GM23338 (cell line): ENCODE measurements around the gene SFMBT2. TPM values are rescaled to one million over a fixed set of nuclear protein-coding genes. Genes with fewer than 3 reads are reported as not detected.

Experiments
- ATAC-seq: fragments of 200-7000 bp; cut with Tn5 transposase; 3 replicates; pipeline ENCODE4 v1.9.1; 2020
- DNase-seq: peaks from one replicate; pipeline ENCODE4 v3.0.0-alpha.2; 2015; ENCODE audit warnings: low spot score
- H2AFZ ChIP-seq: fragments of 200-600 bp; sonication (generic); 2 replicates; pipeline ENCODE4 v1.8.0; 2016; ENCODE audit warnings: antibody characterized with exemption, mild to moderate bottlenecking, moderate library complexity
- H3F3A ChIP-seq: fragments of 200-600 bp; sonication (generic); replicated peaks from 2 replicates; pipeline ENCODE4 v1.8.0; 2017; ENCODE audit warnings: antibody characterized with exemption, mixed run types, low read depth
- H3K27ac ChIP-seq: fragments of 200-600 bp; sonication (generic); 2 replicates; pipeline ENCODE4 v1.6.1; 2016; ENCODE audit warnings: low read depth
- H3K27me3 ChIP-seq: fragments of 200-600 bp; sonication (generic); 2 replicates; pipeline ENCODE4 v1.8.0; 2016; ENCODE audit warnings: mild to moderate bottlenecking, mixed run types, moderate library complexity; ENCODE audit not compliant: insufficient read depth
- H3K36me3 ChIP-seq: fragments of 200-600 bp; sonication (generic); 2 replicates; pipeline ENCODE4 v1.8.0; 2016; ENCODE audit warnings: mild to moderate bottlenecking; ENCODE audit not compliant: insufficient read depth
- H3K4me1 ChIP-seq: fragments of 200-600 bp; sonication (generic); 2 replicates; pipeline ENCODE4 v1.8.0; 2016; ENCODE audit warnings: mild to moderate bottlenecking, moderate library complexity; ENCODE audit not compliant: insufficient read depth
- H3K4me2 ChIP-seq: fragments of 200-600 bp; sonication (generic); 2 replicates; pipeline ENCODE4 v1.7.1; 2017; ENCODE audit warnings: mixed run types
- H3K4me3 ChIP-seq: fragments of 200-600 bp; sonication (generic); 2 replicates; pipeline ENCODE4 v1.6.1; 2016; ENCODE audit warnings: mixed run types
- H3K79me2 ChIP-seq: fragments of 200-600 bp; sonication (generic); replicated peaks from 2 replicates; pipeline ENCODE4 v1.8.0; 2017; ENCODE audit warnings: mild to moderate bottlenecking; ENCODE audit not compliant: insufficient read depth
- H3K9me2 ChIP-seq: fragments of 200-600 bp; sonication (generic); 2 replicates; pipeline ENCODE4 v1.8.0; 2017; ENCODE audit not compliant: insufficient read depth
- H4K20me1 ChIP-seq: fragments of 200-600 bp; sonication (generic); replicated peaks from 2 replicates; pipeline ENCODE4 v1.8.0; 2017; ENCODE audit warnings: mild to moderate bottlenecking; ENCODE audit not compliant: insufficient read depth
- H3K27ac Mint-ChIP-seq: 2 replicates; pipeline ENCODE4 v1.8.0; 2020; ENCODE audit warnings: inconsistent platforms, mild to moderate bottlenecking, moderate library complexity, mixed read lengths
- H3K27me3 Mint-ChIP-seq: 3 replicates; pipeline ENCODE4 v1.8.0; 2022; ENCODE audit warnings: low read depth, mild to moderate bottlenecking, moderate library complexity, mixed read lengths, inconsistent platforms; ENCODE audit not compliant: insufficient read depth, poor library complexity
- H3K36me3 Mint-ChIP-seq: 3 replicates; pipeline ENCODE4 v1.8.0; 2021; ENCODE audit warnings: low read depth, mild to moderate bottlenecking, inconsistent platforms, moderate library complexity, mixed read lengths
- H3K4me1 Mint-ChIP-seq: 3 replicates; pipeline ENCODE4 v1.8.0; 2020; ENCODE audit warnings: mild to moderate bottlenecking, inconsistent platforms, mixed read lengths
- H3K4me3 Mint-ChIP-seq: 3 replicates; pipeline ENCODE4 v1.8.0; 2021; ENCODE audit warnings: moderate library complexity, mild to moderate bottlenecking, inconsistent platforms, mixed read lengths
- H3K9me3 Mint-ChIP-seq: 3 replicates; pipeline ENCODE4 v1.8.0; 2020; ENCODE audit warnings: moderate library complexity, mild to moderate bottlenecking, inconsistent platforms, mixed read lengths
- EZH2 ChIP-seq: fragments of 200-600 bp; sonication (generic); IDR thresholded peaks from one replicate; pipeline ENCODE4 v1.8.0; 2017; ENCODE audit warnings: antibody characterized with exemption, mild to moderate bottlenecking, low read depth; ENCODE audit not compliant: unreplicated experiment
- NANOG ChIP-seq: IDR thresholded peaks from 2 replicates; pipeline ENCODE4 v1.6.1; 2016; ENCODE audit warnings: antibody characterized with exemption, borderline replicate concordance
- polyA plus RNA-seq: library from polyadenylated mRNA; unstranded; fragments of >200 nt; fragmentation: Nextera tagmentation; extraction: Ambion mirVana; gene quantifications from 2 replicates; pipeline ENCODE4 v1.2.1, GENCODE V29; 2016
- total RNA-seq: library from RNA; depleted of rRNA; stranded (reverse); fragments of >200 nt; shearing (Covaris generic); gene quantifications from 2 replicates; pipeline ENCODE4 v1.2.3, GENCODE V29; 2014
- TF ChIP-seq, protein P1 (sequence below): fragments of 250-450 bp; sonication (Bioruptor Pico); IDR thresholded peaks from 2 replicates; pipeline ENCODE4 v1.5.0; 2020; ENCODE audit warnings: mild to moderate bottlenecking, moderate library complexity
- TF ChIP-seq, protein P2 (sequence below), 2 experiments: fragments of 200-600 bp in 1 of 2; sonication (generic) in 1 of 2; conservative IDR thresholded peaks; 2 replicates each; pipeline versions ENCODE4 v1.5.1 to v1.6.1; 2016 to 2017; ENCODE audit warnings: antibody characterized with exemption in 2 of 2, low read depth in 2 of 2, mild to moderate bottlenecking in 2 of 2, moderate library complexity in 1 of 2

The SFMBT2 gene
- total and polyA plus RNA-seq, 2 experiments from 2014 or later, result 2.7 to 6.7 TPM

DNA sequence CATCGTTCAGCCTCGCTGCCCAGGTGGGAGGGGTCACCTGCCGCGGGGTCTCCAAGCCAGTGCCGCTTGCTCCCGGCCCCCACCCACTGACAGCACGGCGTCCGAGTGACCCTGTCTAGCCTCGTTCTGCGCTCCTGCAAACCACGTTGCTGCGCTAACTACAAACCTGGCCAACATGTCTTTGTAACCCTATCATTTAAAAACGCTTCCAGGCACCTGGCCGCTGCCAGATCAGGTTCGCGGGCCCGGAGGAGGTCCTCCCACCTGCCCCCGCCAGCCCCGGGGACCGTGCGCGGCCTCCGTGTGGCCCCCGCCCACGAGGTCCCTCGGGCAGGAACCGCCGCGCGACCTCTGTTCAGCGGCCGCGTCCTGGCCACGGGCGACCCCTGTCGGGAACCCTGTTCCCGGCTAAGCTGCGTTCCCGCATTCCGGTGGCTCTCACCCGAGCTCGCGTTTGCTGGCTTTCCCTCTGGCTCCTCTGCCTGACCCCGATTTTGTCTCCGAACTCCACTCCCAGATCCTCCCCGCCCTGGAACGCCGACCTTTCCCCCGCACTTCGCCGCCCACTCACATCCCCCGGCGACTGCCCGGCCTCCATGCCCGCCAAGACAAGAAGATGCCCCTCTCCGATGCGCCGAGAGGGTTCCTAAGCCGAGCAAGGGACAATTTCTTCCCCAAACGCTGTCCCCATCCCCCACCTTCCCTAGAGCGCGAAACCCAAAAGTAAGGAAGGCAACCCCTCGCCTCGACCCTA is 2.4 kb downstream of the SFMBT2 start:
- H3K27me3 Mint-ChIP-seq, result peaks cover 66% of the 10 kb centered on the region
- peak; percentile 1; the same call in 2 of the 3 replicates for ATAC-seq
- no peak overlapping the region for H3K27ac Mint-ChIP-seq
- TF ChIP-seq, protein P1, sequence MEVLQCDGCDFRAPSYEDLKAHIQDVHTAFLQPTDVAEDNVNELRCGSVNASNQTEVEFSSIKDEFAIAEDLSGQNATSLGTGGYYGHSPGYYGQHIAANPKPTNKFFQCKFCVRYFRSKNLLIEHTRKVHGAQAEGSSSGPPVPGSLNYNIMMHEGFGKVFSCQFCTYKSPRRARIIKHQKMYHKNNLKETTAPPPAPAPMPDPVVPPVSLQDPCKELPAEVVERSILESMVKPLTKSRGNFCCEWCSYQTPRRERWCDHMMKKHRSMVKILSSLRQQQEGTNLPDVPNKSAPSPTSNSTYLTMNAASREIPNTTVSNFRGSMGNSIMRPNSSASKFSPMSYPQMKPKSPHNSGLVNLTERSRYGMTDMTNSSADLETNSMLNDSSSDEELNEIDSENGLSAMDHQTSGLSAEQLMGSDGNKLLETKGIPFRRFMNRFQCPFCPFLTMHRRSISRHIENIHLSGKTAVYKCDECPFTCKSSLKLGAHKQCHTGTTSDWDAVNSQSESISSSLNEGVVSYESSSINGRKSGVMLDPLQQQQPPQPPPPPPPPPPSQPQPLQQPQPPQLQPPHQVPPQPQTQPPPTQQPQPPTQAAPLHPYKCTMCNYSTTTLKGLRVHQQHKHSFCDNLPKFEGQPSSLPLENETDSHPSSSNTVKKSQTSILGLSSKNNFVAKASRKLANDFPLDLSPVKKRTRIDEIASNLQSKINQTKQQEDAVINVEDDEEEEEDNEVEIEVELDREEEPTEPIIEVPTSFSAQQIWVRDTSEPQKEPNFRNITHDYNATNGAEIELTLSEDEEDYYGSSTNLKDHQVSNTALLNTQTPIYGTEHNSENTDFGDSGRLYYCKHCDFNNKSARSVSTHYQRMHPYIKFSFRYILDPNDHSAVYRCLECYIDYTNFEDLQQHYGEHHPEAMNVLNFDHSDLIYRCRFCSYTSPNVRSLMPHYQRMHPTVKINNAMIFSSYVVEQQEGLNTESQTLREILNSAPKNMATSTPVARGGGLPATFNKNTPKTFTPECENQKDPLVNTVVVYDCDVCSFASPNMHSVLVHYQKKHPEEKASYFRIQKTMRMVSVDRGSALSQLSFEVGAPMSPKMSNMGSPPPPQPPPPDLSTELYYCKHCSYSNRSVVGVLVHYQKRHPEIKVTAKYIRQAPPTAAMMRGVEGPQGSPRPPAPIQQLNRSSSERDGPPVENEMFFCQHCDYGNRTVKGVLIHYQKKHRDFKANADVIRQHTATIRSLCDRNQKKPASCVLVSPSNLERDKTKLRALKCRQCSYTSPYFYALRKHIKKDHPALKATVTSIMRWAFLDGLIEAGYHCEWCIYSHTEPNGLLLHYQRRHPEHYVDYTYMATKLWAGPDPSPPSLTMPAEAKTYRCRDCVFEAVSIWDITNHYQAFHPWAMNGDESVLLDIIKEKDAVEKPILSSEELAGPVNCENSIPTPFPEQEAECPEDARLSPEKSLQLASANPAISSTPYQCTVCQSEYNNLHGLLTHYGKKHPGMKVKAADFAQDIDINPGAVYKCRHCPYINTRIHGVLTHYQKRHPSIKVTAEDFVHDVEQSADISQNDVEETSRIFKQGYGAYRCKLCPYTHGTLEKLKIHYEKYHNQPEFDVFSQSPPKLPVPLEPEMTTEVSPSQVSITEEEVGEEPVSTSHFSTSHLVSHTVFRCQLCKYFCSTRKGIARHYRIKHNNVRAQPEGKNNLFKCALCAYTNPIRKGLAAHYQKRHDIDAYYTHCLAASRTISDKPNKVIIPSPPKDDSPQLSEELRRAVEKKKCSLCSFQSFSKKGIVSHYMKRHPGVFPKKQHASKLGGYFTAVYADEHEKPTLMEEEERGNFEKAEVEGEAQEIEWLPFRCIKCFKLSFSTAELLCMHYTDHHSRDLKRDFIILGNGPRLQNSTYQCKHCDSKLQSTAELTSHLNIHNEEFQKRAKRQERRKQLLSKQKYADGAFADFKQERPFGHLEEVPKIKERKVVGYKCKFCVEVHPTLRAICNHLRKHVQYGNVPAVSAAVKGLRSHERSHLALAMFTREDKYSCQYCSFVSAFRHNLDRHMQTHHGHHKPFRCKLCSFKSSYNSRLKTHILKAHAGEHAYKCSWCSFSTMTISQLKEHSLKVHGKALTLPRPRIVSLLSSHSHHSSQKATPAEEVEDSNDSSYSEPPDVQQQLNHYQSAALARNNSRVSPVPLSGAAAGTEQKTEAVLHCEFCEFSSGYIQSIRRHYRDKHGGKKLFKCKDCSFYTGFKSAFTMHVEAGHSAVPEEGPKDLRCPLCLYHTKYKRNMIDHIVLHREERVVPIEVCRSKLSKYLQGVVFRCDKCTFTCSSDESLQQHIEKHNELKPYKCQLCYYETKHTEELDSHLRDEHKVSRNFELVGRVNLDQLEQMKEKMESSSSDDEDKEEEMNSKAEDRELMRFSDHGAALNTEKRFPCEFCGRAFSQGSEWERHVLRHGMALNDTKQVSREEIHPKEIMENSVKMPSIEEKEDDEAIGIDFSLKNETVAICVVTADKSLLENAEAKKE (CRISPR knock-in tag), result no peak
- TF ChIP-seq EZH2 (peak; percentile 72), NANOG (no peak)
- TF ChIP-seq, protein P2, sequence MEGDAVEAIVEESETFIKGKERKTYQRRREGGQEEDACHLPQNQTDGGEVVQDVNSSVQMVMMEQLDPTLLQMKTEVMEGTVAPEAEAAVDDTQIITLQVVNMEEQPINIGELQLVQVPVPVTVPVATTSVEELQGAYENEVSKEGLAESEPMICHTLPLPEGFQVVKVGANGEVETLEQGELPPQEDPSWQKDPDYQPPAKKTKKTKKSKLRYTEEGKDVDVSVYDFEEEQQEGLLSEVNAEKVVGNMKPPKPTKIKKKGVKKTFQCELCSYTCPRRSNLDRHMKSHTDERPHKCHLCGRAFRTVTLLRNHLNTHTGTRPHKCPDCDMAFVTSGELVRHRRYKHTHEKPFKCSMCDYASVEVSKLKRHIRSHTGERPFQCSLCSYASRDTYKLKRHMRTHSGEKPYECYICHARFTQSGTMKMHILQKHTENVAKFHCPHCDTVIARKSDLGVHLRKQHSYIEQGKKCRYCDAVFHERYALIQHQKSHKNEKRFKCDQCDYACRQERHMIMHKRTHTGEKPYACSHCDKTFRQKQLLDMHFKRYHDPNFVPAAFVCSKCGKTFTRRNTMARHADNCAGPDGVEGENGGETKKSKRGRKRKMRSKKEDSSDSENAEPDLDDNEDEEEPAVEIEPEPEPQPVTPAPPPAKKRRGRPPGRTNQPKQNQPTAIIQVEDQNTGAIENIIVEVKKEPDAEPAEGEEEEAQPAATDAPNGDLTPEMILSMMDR (conservative IDR thresholded peaks at IDR 0.05; ENCODE audit: low read depth in 2 of 2), result peak; percentile 35 to 63; a peak in 3 of 4 replicates
- Histone ChIP-seq H3K9me2 (no peaks in the 10 kb centered on the region), H3K4me3 (peak overlapping the region; percentile 96), H3K79me2 (peaks cover 50% of the 10 kb centered on the region), H3K4me1 (peaks cover 27% of the 10 kb centered on the region), H2AFZ (peak overlapping the region; percentile 94), H3K27me3 (peaks cover 71% of the 10 kb centered on the region), H3F3A (peaks cover 7% of the 10 kb centered on the region; the same call in 1 of the 2 replicates), H3K27ac (no peak overlapping the region), H4K20me1 (no peaks in the 10 kb centered on the region; the same call in 1 of the 2 replicates), H3K36me3 (no peaks in the 10 kb centered on the region), H3K4me2 (peak overlapping the region; percentile 100)
- peaks cover 34% of the 10 kb centered on the region for H3K4me1 Mint-ChIP-seq
- DNase-seq, result peak; percentile 77
- peaks cover 2% of the 10 kb centered on the region; the same call in 2 of the 3 replicates for H3K9me3 Mint-ChIP-seq
- peak overlapping the region; percentile 89 for H3K4me3 Mint-ChIP-seq
- no peaks in the 10 kb centered on the region; the same call in 2 of the 3 replicates for H3K36me3 Mint-ChIP-seq
